ENCODE measurements around the gene CGNL1.

GRCh38 chr15:57538821-57539220 lies 162.5 kb downstream of the CGNL1 start:
- TF ChIP-seq, protein P1, sequence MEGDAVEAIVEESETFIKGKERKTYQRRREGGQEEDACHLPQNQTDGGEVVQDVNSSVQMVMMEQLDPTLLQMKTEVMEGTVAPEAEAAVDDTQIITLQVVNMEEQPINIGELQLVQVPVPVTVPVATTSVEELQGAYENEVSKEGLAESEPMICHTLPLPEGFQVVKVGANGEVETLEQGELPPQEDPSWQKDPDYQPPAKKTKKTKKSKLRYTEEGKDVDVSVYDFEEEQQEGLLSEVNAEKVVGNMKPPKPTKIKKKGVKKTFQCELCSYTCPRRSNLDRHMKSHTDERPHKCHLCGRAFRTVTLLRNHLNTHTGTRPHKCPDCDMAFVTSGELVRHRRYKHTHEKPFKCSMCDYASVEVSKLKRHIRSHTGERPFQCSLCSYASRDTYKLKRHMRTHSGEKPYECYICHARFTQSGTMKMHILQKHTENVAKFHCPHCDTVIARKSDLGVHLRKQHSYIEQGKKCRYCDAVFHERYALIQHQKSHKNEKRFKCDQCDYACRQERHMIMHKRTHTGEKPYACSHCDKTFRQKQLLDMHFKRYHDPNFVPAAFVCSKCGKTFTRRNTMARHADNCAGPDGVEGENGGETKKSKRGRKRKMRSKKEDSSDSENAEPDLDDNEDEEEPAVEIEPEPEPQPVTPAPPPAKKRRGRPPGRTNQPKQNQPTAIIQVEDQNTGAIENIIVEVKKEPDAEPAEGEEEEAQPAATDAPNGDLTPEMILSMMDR (IDR thresholded peaks at IDR 0.05; ENCODE audit: insufficient read depth, low read length, poor library complexity, severe bottlenecking) = no peak
- TF ChIP-seq EZH2phosphoT487 (conservative IDR thresholded peaks at IDR 0.05; ENCODE audit: low read length) = no peak

Measured in SU-DHL-6 (cell line).